ENCODE measurements around the gene SP2.

SP2 gene

GRCh38 chr17:47867813-47868533, 28.1 kb upstream of the SP2 start:
- H3K9ac ChIP-seq, result no peak overlapping the region
- H2AFZ ChIP-seq (ENCODE audit: low read depth), result no peak overlapping the region
- H3K79me2 ChIP-seq (ENCODE audit: insufficient read depth, low read depth), result no peaks in the 10 kb centered on the region
- H3K36me3 ChIP-seq (ENCODE audit: insufficient read depth), result no peaks in the 10 kb centered on the region
- TF ChIP-seq CTCF (conservative IDR thresholded peaks at IDR 0.05; ENCODE audit: low read depth, low read length), result no peak
- H3K4me1 ChIP-seq (ENCODE audit: low read depth, poor library complexity, severe bottlenecking), result no peaks in the 10 kb centered on the region
- no peak overlapping the region for H3K27ac ChIP-seq
- no peak overlapping the region for H3K4me3 ChIP-seq (IDR thresholded peaks at IDR 0.05; ENCODE audit: insufficient read depth, low read depth, low read length)
- no peak overlapping the region for H3K4me2 ChIP-seq
- peaks cover 92% of the 10 kb centered on the region for H3K27me3 ChIP-seq (ENCODE audit: insufficient read depth, low read depth)
- H4K20me1 ChIP-seq (ENCODE audit: insufficient read depth), result no peaks in the 10 kb centered on the region

- H3K4me3 ChIP-seq (IDR thresholded peaks at IDR 0.05; ENCODE audit: insufficient read depth, low read depth, low read length), result no peak overlapping the region
- no peaks in the 10 kb centered on the region for H3K36me3 ChIP-seq (ENCODE audit: insufficient read depth)
- no peak overlapping the region for H2AFZ ChIP-seq (ENCODE audit: low read depth)
- H4K20me1 ChIP-seq (ENCODE audit: insufficient read depth), result no peaks in the 10 kb centered on the region
- no peak overlapping the region for H3K4me2 ChIP-seq
- no peaks in the 10 kb centered on the region for H3K4me1 ChIP-seq (ENCODE audit: low read depth, poor library complexity, severe bottlenecking)
- H3K27me3 ChIP-seq (ENCODE audit: insufficient read depth, low read depth), result peaks cover 98% of the 10 kb centered on the region
- no peak for TF ChIP-seq CTCF (conservative IDR thresholded peaks at IDR 0.05; ENCODE audit: low read depth, low read length)
- no peak overlapping the region for H3K9ac ChIP-seq
- H3K27ac ChIP-seq, result no peak overlapping the region
- H3K79me2 ChIP-seq (ENCODE audit: insufficient read depth, low read depth), result no peaks in the 10 kb centered on the region
Measured at GRCh38 chr17:47869114-47869513, 26.9 kb upstream of the SP2 start.

DNA sequence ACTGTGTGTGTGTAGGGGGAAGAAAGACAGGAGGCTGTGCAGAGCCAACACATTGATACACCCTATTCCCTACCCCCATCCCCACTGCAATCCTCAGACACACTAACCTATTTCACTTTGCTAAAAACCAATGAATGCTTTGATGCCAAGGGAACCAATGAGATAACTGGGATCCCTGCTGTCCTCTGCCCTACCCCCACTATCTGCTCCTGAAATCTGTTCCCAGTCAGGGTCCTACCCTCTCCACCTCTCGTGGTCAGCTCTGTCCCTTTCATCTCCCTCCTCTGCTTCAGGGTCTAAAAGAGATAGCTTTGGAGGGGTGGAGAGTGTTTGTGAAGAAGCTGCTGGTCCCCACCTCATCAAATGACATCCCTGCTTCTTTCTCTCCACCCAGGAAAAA, 26.0 kb upstream of the SP2 start:
- H3K4me1 ChIP-seq (ENCODE audit: low read depth, poor library complexity, severe bottlenecking), result no peaks in the 10 kb centered on the region
- no peak overlapping the region for H3K4me3 ChIP-seq (IDR thresholded peaks at IDR 0.05; ENCODE audit: insufficient read depth, low read depth, low read length)
- H2AFZ ChIP-seq (ENCODE audit: low read depth), result no peak overlapping the region
- no peak overlapping the region for H3K9ac ChIP-seq
- H3K27ac ChIP-seq, result no peak overlapping the region
- no peaks in the 10 kb centered on the region for H3K79me2 ChIP-seq (ENCODE audit: insufficient read depth, low read depth)
- TF ChIP-seq CTCF (conservative IDR thresholded peaks at IDR 0.05; ENCODE audit: low read depth, low read length), result no peak
- no peaks in the 10 kb centered on the region for H3K36me3 ChIP-seq (ENCODE audit: insufficient read depth)
- no peaks in the 10 kb centered on the region for H4K20me1 ChIP-seq (ENCODE audit: insufficient read depth)
- no peak overlapping the region for H3K4me2 ChIP-seq
- peaks cover 98% of the 10 kb centered on the region for H3K27me3 ChIP-seq (ENCODE audit: insufficient read depth, low read depth)

- Histone ChIP-seq H4K20me1 (ENCODE audit: insufficient read depth) (no peaks in the 10 kb centered on the region), H3K36me3 (ENCODE audit: insufficient read depth) (no peaks in the 10 kb centered on the region), H3K27ac (no peak overlapping the region), H3K4me3 (IDR thresholded peaks at IDR 0.05; ENCODE audit: insufficient read depth, low read depth, low read length) (no peak overlapping the region), H3K4me1 (ENCODE audit: low read depth, poor library complexity, severe bottlenecking) (no peaks in the 10 kb centered on the region), H2AFZ (ENCODE audit: low read depth) (no peak overlapping the region), H3K4me2 (no peak overlapping the region), H3K9ac (no peak overlapping the region), H3K27me3 (ENCODE audit: insufficient read depth, low read depth) (peaks cover 96% of the 10 kb centered on the region), H3K79me2 (ENCODE audit: insufficient read depth, low read depth) (no peaks in the 10 kb centered on the region)
- TF ChIP-seq CTCF (conservative IDR thresholded peaks at IDR 0.05; ENCODE audit: low read depth, low read length), result no peak
Measured at GRCh38 chr17:47871048-47871447, 25.0 kb upstream of the SP2 start.

All from KMS-11 (cell line).